Type B pancreatic cell (in vitro differentiated cells): Measurements from ENCODE around the gene TCF12. TPM values are rescaled to one million over a fixed set of nuclear protein-coding genes. Genes with fewer than 3 reads are reported as not detected.

Experiments
- DNase-seq: peaks from one replicate; pipeline ENCODE4 v3.0.0; 2021; ENCODE audit warnings: mixed read lengths; ENCODE audit not compliant: unreplicated experiment; ENCODE audit errors: extremely low spot score
- H3K27ac Mint-ChIP-seq: 2 replicates; pipeline ENCODE4 v1.8.0; 2021; ENCODE audit warnings: mild to moderate bottlenecking, mixed read lengths
- H3K27me3 Mint-ChIP-seq: 2 replicates; pipeline ENCODE4 v1.8.0; 2021; ENCODE audit warnings: mixed read lengths
- H3K36me3 Mint-ChIP-seq: 2 replicates; pipeline ENCODE4 v1.8.0; 2021; ENCODE audit warnings: mixed read lengths
- H3K4me1 Mint-ChIP-seq: one replicate; pipeline ENCODE4 v1.8.0; 2021; ENCODE audit warnings: mixed read lengths; ENCODE audit not compliant: unreplicated experiment
- H3K4me3 Mint-ChIP-seq: 2 replicates; pipeline ENCODE4 v1.8.0; 2021; ENCODE audit warnings: mild to moderate bottlenecking, mixed read lengths
- H3K9me3 Mint-ChIP-seq: 2 replicates; pipeline ENCODE4 v1.8.0; 2021; ENCODE audit warnings: mixed read lengths
- CTCF ChIP-seq: fragments of 200-600 bp; sonication (generic); conservative IDR thresholded peaks from 2 replicates; pipeline ENCODE4 v1.5.0; 2021; ENCODE audit warnings: antibody characterized with exemption, mild to moderate bottlenecking
- long read RNA-seq: library from polyadenylated mRNA; unstranded; transcript quantifications from one replicate; pipeline ENCODE4 v2.0.0, GENCODE V29; 2020
- total RNA-seq: library from RNA; stranded (reverse); gene quantifications from 2 replicates; pipeline ENCODE4 v1.2.1, GENCODE V29; 2021; ENCODE audit warnings: low replicate concordance

The TCF12 gene
- total RNA-seq = 74.9 and 153 TPM in 2 replicates
- long read RNA-seq, partial matches to known transcripts = 69 of 92 reads
- long read RNA-seq, other reads (novel, unspliced or antisense) = 22 of 92 reads

- peak; percentile 97 for DNase-seq
- Mint-ChIP-seq H3K4me1 (peaks cover 17% of the 10 kb centered on the region), H3K4me3 (peak within 1 kb of the TSS; percentile 94), H3K27ac (peak within 1 kb of the TSS; percentile 64), H3K9me3 (peaks cover 5% of the 10 kb centered on the region), H3K27me3 (no peaks in the 10 kb centered on the region), H3K36me3 (peaks cover 28% of the 10 kb centered on the region)
- peak; percentile 47 for TF ChIP-seq CTCF
These were observed at the start of gene TCF12 for GRCh38 chr15:56918046-56918938. Gene TCF12 (plus strand): TSS chr15:56918644. CDS start chr15:56919914, 1,270 bp downstream.

- TF ChIP-seq CTCF = peak; percentile 69
- Mint-ChIP-seq H3K36me3 (no peaks in the 10 kb centered on the region), H3K9me3 (no peaks in the 10 kb centered on the region), H3K27me3 (no peaks in the 10 kb centered on the region), H3K4me3 (no peak overlapping the region), H3K4me1 (peaks cover 16% of the 10 kb centered on the region), H3K27ac (no peak overlapping the region)
- DNase-seq = no peak
These were observed 48.9 kb upstream of the TCF12 start for GRCh38 chr15:56869573-56869972.

GRCh38 chr15:56871185-56871584 is 47.3 kb upstream of the TCF12 start:
- Mint-ChIP-seq H3K27ac (peak overlapping the region; percentile 30), H3K9me3 (no peaks in the 10 kb centered on the region), H3K4me3 (no peak overlapping the region), H3K36me3 (no peaks in the 10 kb centered on the region), H3K4me1 (peaks cover 16% of the 10 kb centered on the region), H3K27me3 (no peaks in the 10 kb centered on the region)
- no peak for DNase-seq
- TF ChIP-seq CTCF = no peak

- Mint-ChIP-seq H3K9me3 (no peaks in the 10 kb centered on the region), H3K27me3 (no peaks in the 10 kb centered on the region), H3K4me1 (peaks cover 16% of the 10 kb centered on the region), H3K4me3 (no peak overlapping the region), H3K27ac (no peak overlapping the region), H3K36me3 (no peaks in the 10 kb centered on the region)
- no peak for DNase-seq
- TF ChIP-seq CTCF = no peak
These were observed 46.6 kb upstream of the TCF12 start for GRCh38 chr15:56871867-56872266.

- H3K4me3 Mint-ChIP-seq = no peak overlapping the region
- no peak for DNase-seq
- H3K27me3 Mint-ChIP-seq = no peaks in the 10 kb centered on the region
- peaks cover under 1% of the 10 kb centered on the region for H3K4me1 Mint-ChIP-seq
- TF ChIP-seq CTCF = no peak
- H3K27ac Mint-ChIP-seq = no peak overlapping the region
- no peaks in the 10 kb centered on the region for H3K36me3 Mint-ChIP-seq
- no peaks in the 10 kb centered on the region for H3K9me3 Mint-ChIP-seq
These were observed 41.0 kb upstream of the TCF12 start for GRCh38 chr15:56877255-56877970.
